GM19099 (cell line): ENCODE measurements around the gene TXNRD2.

Experiments used
- POLR2A ChIP-seq: IDR thresholded peaks from 3 replicates; pipeline ENCODE4 v1.6.1; 2011; ENCODE audit warnings: low read depth; ENCODE audit not compliant: insufficient read length; ENCODE audit errors: extremely low read depth

The TXNRD2 gene

DNA sequence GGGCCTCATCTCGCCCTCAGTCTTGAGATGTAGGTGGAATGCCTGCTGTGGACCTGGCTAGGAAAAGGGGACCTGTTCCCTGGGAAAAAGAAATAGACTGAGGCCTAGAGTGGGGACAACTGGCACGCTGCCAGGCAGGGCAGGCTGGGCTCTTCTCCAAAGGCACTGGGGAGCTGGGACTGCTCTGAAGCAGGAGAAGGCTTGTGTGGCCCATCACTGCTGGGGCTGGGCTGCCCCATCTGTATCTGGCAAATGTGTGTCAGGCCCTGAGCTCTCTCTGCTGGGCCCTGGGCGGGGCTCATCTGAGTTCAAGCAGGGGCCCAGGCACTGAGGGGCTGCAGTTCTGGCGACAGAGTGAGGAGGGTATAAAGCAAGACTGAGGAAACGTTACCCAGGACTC is 42.1 kb upstream of the TXNRD2 start:
- no peak for TF ChIP-seq POLR2A

DNA sequence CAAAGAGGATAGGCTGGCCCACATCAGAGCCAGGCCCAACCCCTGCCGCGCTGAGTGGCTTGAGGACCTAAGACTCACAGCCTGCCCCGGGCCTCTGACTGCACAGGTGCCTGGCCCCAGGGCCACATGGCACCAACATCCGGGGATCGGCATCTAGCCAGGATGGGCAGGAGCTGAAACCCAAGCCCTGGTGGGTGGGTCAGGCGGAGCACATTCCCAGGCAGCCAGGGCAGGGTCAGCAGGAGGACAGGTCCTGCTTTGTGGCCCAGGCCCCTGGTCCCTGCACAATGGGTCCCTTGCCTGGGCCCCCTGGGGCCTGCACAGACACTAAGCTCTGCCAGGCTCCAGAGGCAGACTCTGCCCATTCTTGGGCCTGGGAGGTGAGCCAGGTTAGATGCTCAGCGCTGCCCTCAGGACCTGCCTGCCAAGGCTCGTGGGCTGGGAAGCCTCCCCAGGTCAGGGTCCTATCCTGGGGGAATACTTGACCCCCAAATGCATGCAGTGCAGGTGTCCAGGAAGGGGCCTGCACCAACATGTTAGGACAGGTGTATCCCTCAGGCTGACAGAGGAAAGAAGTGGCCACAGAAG is 41.5 kb upstream of the TXNRD2 start:
- no peak for TF ChIP-seq POLR2A

DNA sequence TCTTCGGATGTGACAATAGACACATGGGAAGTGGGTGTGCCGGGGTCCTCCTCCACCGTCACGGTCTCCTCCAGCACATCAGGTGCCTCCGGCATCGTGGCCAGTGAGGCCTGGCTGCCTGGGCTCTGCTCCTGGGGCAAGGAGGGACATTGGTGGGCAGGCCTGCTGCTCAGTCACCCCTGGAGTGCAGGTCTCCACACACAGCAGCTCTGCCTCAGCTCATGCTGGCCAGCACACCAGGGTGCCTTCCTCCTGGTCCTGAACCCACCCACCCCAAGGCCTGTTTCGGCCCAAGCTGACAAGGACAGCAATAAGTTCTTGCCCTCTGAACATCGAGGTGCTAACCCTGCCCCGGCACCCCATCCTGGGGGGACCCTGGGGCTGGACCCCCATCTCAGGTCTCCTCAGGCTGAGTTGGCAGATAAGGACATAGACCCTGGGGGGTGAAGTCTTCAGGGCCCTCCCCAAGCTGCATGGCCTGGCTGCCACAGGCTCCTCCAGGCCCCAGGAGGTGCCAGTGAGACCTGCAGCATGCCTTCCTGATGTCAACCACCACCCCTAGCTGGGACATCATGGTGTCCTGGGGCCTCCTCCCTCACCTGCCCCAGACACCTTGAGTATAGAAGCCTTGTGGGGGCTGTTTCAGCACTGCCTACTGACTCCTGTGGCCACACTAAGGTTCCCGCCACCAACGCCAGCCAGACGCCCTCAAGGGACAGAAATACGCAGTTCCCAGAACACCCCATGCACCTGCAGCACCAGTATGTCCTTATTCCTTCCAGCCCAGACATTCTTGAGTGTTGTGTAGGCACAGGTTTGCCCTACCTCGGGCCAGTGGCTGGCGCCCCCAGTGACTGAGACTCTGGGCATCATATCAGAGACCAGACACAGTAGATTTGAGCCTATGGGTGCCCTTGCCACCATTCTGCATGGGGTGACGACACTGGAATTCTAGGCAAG is 40.6 kb upstream of the TXNRD2 start:
- TF ChIP-seq POLR2A: no peak

DNA sequence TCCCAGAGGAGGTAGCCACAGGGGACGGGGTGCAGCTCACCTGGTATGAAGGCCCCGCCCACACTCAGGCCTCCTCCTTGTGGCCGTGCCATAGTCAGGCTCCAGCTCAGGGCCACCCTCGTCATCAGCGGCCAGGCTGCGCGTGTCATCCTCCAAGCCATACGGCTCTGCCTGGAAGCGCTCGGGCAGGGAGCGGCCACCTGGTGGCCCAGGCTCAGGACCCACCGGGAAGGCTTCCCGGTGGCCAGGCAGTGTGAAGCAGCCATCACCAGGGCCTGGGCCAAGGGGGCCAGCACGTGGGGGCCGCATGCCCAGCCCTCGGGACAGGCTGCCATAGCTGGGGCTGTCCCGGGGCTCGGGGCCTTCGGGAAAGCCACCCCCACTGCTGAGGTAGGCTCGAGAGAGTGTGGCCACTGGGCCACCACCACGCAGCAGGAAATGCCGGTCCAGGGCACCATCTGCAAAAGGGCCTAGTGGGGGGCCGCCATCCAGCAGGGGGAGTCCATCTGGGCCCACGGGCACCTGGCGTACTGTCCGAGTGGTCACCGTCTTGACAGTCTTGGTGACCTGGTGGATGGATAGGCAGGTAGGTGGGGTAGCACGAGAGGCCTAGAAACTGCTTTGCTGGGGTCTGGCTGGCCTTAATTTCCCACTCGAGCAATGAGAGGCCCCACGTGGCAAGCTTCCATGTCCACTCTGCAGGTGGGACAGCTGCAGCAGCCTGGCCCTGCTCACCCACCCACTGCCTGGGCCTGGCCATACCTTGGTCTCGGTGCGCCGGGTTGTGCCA is 39.7 kb upstream of the TXNRD2 start:
- no peak for TF ChIP-seq POLR2A

DNA sequence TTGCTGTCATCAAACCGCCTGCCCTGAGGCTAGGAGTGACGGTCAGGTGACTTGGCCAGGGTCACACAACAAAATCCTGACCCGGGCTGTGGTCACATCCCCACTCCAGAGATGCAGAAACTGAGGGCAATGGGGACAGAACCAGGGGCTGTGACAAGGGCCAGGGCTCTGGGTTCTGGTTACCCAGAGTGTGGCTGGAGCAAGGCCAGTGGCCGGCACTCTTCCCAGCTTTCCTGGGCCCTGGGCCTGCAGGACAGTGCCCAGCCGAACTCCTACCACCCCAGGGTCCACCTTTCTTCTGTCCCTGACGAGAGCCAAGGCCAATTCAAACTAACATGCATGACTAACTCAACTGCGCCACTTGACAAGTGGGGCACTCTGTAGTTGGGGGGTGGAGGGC is 39.1 kb upstream of the TXNRD2 start:
- TF ChIP-seq POLR2A: no peak

DNA sequence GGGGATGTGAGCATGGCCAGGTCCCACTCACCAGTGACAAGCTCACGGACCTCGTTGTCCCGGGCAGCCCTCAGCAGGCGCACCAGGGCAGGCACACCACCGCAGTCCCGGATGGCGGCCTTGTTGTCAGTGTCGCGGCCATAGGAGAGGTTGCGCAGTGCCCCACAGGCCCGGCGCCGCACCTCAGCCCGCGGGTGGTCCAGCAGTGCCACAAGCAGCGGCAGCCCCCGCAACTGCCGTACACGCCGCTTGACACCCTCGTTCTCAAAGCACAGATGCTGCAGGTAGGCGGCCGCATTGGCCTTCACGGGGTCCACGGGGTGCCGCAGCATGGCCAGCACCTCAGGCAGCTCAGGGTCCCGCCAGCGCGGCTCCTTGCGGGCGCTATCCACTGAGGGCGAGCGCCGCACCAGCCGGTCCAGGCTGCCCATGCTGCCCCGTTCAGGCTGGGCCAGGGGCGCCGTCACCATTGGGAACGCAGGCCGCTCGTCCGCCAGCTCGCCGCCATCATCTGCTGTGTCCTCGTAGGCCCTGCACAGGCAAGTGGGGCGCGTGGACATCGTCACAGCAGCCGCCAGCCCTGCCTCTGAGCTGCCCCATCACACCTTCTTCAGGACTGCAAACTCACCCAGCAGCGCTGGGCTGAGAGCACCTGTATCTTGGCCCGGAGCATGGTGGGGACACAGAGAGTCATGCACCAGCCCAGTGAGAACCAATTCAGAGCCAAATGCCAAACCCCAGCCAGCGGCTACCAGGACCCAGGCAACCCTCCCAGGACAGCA is 38.3 kb upstream of the TXNRD2 start:
- no peak for TF ChIP-seq POLR2A

DNA sequence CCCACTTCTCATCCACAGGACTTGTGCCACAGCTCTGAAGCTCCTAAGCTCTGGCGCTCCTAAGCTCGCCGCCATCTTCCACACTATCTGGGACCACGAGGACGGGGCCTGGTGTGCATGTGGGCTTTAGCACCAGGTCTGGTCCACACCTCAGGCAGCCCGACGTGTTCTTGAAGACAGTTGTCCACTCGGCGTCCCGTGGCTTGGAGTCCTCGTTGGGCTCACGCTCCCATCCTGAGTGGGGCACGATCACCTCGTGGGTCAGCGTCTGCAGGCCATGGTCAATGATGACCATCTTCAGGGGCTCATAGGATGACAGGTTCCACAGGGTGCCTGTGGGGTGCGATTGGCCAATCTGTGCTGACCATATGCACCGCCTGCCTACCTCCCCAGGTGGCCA is 37.1 kb upstream of the TXNRD2 start:
- no peak for TF ChIP-seq POLR2A

DNA sequence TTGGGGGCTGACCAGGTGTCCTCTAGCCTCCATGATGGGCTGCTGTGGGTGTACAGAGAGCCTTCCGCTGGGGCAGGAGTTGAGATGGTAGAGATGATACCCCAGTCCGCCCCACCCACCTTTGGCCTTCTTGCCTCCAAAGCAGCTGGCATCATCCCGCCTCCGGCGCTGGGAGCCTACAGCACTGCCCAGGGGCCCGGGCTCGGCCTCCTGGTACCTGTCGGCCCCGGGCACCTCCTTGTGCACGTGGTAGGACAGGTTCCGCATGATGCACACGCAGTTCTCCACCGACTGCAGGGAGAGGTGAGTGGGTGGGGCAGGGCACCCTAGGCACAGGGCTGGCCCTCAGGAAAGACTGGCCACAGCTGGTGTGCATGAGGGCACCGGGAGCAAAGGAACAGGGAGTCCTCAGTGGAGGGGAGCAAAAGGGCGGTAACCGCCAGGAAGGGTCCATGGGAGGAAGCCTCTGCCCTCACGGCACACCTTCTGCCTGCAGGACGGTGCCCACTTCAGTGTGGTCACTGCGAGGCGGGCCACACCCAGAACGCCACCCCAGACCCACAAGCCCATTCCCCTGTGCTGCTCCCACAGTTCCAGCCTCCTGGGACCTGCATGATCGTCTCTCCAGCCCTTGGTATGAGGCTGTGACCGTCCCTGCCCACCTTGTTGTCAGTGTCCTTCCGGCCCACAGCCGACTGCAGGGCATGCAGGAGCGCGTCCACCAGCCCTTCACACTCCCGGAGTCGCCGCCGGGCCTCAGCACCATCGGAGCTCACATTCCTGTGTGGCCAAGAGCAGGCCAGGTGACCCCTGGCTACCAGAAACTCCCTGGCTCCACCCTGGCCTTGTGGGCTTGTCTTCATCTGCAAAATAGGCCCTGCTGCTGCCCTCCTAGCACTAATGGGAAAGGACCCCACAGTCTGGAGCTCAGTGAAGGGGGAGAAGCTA is 36.0 kb upstream of the TXNRD2 start:
- no peak for TF ChIP-seq POLR2A

DNA sequence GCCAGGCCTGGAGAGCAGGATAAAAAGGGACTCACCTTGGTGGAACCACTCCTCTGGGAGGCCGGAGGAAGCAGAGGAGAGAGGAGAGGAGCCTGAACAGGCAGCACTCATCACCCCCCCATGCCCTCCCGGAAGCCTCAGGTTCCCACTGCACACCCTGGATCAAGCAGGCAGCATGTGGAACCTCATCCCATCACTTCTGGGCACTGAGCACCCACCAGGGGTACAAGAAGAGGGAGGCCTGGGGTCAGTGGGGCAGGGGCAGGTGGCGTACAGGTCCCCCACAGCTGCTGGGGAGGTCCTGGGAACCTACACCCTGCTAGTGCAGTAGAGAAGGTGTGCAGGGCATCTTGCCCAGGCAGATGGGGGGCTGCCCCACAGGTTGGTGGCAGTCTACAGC is 35.1 kb upstream of the TXNRD2 start:
- TF ChIP-seq POLR2A: no peak

DNA sequence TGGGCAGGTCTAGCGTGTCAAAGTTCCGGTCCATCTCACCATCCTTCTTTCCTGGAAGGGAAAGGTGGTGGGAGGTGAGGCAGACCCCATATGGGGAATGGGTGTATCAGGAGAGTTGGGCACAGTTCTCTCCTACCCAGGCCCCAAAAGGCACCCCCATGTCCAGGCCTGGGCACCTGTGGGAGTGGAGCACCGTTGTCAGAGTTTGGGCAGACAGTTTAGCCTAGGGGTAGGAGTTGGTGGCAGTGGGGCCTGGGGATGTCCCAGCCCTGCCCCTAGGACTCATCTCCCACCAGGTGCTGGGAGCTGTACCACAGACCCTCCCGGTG is 34.1 kb upstream of the TXNRD2 start:
- no peak for TF ChIP-seq POLR2A

DNA sequence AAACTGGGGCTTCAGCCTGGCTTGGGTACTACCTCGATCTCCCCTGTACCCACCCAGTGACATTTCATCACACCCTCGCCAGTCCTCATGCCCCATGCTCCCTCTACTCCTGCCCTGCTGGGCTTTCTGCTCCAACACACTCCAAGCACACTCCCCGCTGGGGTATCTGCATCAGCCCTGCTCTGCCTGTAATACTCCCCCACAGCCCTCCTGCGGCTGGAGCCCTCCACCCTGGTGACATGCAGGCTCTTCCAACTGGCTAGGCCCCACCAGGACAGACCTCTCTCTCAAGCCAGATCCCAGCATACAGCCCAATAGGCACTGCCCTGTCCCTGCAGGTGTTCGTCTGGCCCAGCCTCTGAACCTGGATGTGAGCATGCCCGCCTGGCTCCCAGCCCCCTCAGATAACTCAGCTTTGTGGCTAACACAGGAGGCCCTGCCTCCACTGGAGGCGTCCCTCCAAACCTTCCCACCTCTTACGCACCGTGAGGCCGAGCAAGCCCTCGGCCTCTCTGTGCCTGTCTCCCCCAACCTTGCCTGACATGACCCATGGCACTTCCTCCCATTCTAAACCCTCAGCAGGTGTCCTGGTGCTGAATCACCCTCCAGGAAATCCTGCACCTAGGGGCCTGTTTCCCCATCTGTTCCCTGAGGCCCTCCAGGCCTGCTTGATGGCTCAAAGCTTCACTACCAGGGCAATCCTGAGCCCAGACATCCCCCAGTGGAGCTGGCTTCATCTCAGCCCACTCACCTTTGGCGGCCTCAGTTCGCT is 33.5 kb upstream of the TXNRD2 start:
- TF ChIP-seq POLR2A: no peak

DNA sequence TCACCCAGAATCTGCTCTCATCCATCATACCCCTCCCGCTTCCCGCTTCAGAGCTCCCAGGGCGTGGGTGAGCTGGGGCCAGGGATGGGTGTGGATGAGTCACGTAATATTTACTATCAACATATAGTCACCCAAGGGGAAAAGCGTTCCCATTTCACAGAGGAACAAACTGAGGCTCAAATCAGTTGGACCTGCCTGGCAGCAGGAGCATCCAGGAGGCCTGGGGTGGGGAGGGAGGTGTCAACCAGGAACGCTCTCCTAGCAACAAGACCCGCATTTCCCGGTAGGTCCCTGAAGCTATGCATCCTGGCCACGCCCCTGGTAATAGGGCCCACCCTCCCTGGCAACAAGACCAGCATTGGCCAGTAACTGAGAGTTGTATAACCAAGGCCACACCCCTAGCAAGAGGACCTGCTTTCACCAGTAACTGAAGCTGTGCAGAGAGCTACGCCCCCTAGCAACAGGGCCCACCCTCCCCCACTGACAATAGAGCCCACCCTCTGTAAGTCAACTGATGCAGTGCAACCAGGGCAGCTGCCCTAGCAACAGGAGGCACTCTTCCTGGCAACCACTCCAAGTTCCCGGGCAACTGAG is 32.7 kb upstream of the TXNRD2 start:
- no peak for TF ChIP-seq POLR2A
